Upper lobe of right lung (tissue), 1 donor: ENCODE results near the gene KCTD21. TPM values are rescaled to one million over a fixed set of nuclear protein-coding genes. Genes with fewer than 3 reads are reported as not detected.
A peak's percentile ranks its signal among the peaks of the same experiment; 100 is the strongest.

Experiments used
- ATAC-seq: fragments of 200-7000 bp; cut with Tn5 transposase; one replicate; pipeline ENCODE4 v1.9.1; 2020; ENCODE audit warnings: mild to moderate bottlenecking, moderate library complexity
- DNase-seq: peaks from one replicate; pipeline ENCODE4 v3.0.0-alpha.2; 2020
- H3K27ac ChIP-seq: fragments of 200-600 bp; one replicate; pipeline ENCODE4 v1.8.0; 2022
- H3K27me3 ChIP-seq: fragments of 200-600 bp; one replicate; pipeline ENCODE4 v1.8.0; 2022; ENCODE audit warnings: mild to moderate bottlenecking
- H3K36me3 ChIP-seq: fragments of 200-600 bp; one replicate; pipeline ENCODE4 v1.8.0; 2022
- H3K4me1 ChIP-seq: fragments of 200-600 bp; one replicate; pipeline ENCODE4 v1.8.0; 2022
- H3K4me3 ChIP-seq: fragments of 200-600 bp; one replicate; pipeline ENCODE4 v1.8.0; 2022; ENCODE audit warnings: mild to moderate bottlenecking
- H3K9me3 ChIP-seq: fragments of 200-600 bp; one replicate; pipeline ENCODE4 v1.8.0; 2022
- intact Hi-C: fragments of 100-400 bp; cut with DNase I; formaldehyde crosslinking; loops from one replicate; pipeline ENCODE4 v1.11.0; 2022
- total RNA-seq: library from RNA; stranded (reverse); fragmentation: NEBNext Ultra II Directional; extraction: Animal tissue kit (Norgen Biotek cat#: 25700); gene quantifications from one replicate; pipeline ENCODE4 v1.2.1, GENCODE V29; 2021
- TF ChIP-seq, protein P1 (sequence below): fragments of 200-600 bp; IDR thresholded peaks from one replicate; pipeline ENCODE4 v1.8.0; 2022; ENCODE audit warnings: antibody characterized with exemption
- donor health status: DM: no; HTN: yes; CAD: no; lungs with severe emphysema.

Gene KCTD21
- total RNA-seq, 1 donor from 2014 or later = 10.9 TPM

- H3K4me1 ChIP-seq = peaks cover 22% of the 10 kb centered on the region
- ATAC-seq (no peak), DNase-seq (no peak)
- no peaks in the 10 kb centered on the region for H3K9me3 ChIP-seq
- H3K36me3 ChIP-seq = no peaks in the 10 kb centered on the region
- no peak overlapping the region for H3K27ac ChIP-seq
- intact Hi-C loops = no loop called here
- no peak overlapping the region for H3K4me3 ChIP-seq
- no peaks in the 10 kb centered on the region for H3K27me3 ChIP-seq
- TF ChIP-seq, protein P1, sequence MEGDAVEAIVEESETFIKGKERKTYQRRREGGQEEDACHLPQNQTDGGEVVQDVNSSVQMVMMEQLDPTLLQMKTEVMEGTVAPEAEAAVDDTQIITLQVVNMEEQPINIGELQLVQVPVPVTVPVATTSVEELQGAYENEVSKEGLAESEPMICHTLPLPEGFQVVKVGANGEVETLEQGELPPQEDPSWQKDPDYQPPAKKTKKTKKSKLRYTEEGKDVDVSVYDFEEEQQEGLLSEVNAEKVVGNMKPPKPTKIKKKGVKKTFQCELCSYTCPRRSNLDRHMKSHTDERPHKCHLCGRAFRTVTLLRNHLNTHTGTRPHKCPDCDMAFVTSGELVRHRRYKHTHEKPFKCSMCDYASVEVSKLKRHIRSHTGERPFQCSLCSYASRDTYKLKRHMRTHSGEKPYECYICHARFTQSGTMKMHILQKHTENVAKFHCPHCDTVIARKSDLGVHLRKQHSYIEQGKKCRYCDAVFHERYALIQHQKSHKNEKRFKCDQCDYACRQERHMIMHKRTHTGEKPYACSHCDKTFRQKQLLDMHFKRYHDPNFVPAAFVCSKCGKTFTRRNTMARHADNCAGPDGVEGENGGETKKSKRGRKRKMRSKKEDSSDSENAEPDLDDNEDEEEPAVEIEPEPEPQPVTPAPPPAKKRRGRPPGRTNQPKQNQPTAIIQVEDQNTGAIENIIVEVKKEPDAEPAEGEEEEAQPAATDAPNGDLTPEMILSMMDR = no peak
Measured at GRCh38 chr11:78192223-78192719, 3.8 kb upstream of the KCTD21 start.

- H3K4me3 ChIP-seq = no peak overlapping the region
- H3K4me1 ChIP-seq = peaks cover 32% of the 10 kb centered on the region
- no peak for DNase-seq
- TF ChIP-seq, protein P1 = no peak
- ATAC-seq = no peak
- no peak overlapping the region for H3K27ac ChIP-seq
- H3K9me3 ChIP-seq = no peaks in the 10 kb centered on the region
- intact Hi-C loops = no loop called here
- H3K27me3 ChIP-seq = no peaks in the 10 kb centered on the region
- no peaks in the 10 kb centered on the region for H3K36me3 ChIP-seq
Measured at GRCh38 chr11:78190871-78191538, 2.6 kb upstream of the KCTD21 start.

DNA sequence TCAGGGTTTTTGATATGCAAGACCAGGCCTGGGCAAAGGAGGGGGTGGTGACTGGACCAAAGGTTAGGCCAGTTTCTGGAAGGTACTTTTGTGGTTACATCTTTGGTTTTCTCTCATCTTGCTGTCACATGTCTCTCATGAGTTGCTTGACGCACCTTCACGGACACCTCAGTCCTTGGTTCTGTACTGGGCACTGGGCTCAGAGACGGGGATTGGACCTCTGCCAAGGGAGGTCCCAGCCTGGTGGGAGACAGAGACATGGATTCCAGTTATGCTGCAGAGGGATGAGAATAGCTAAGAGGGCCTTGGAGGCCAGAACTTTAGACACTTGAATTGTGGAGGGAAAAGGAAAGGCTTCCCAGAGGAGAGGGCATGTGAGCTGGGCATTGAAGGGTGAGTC, 1.9 kb upstream of the KCTD21 start:
- no peak for DNase-seq
- H3K9me3 ChIP-seq = no peaks in the 10 kb centered on the region
- ATAC-seq = no peak
- no peak overlapping the region for H3K4me3 ChIP-seq
- H3K27me3 ChIP-seq = no peaks in the 10 kb centered on the region
- no peaks in the 10 kb centered on the region for H3K36me3 ChIP-seq
- peaks cover 38% of the 10 kb centered on the region for H3K4me1 ChIP-seq
- no peak overlapping the region for H3K27ac ChIP-seq
- intact Hi-C loops = no loop called here
- TF ChIP-seq, protein P1 = no peak

DNA sequence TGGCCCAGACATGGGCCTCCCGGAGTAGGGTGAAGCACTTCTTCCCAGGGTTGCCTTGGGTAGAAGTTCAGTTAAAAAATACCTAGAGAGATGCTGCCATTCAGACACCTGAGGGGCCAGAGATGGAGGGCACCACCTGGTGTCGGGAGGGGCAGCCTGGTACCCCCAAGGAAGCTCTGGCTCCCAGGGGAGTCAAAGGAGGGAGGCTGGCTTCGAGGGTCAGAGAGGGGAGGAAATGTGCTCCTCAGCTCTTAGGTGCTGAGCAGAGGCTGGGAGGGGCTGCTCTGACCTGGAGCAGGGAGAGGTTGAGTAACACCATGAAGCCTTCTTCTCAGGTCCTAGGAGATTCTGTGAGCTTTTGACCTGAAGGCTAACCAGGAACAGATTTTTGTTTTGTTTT, 1.4 kb upstream of the KCTD21 start:
- TF ChIP-seq, protein P1 = no peak
- intact Hi-C loops = no loop called here
- Histone ChIP-seq H3K36me3 (no peaks in the 10 kb centered on the region), H3K9me3 (no peaks in the 10 kb centered on the region), H3K27me3 (no peaks in the 10 kb centered on the region), H3K4me1 (peaks cover 39% of the 10 kb centered on the region), H3K4me3 (peak overlapping the region; percentile 95), H3K27ac (peak overlapping the region; percentile 81)
- no peak for DNase-seq
- no peak for ATAC-seq

GRCh38 chr11:78189174-78189724, 823 bp upstream of the KCTD21 start:
- peak overlapping the region; percentile 95 for H3K4me3 ChIP-seq
- H3K9me3 ChIP-seq = no peaks in the 10 kb centered on the region
- ATAC-seq (no peak), DNase-seq (no peak)
- no peaks in the 10 kb centered on the region for H3K36me3 ChIP-seq
- TF ChIP-seq, protein P1 = no peak
- no peaks in the 10 kb centered on the region for H3K27me3 ChIP-seq
- peaks cover 39% of the 10 kb centered on the region for H3K4me1 ChIP-seq
- peak overlapping the region; percentile 81 for H3K27ac ChIP-seq
- intact Hi-C loops = no loop called here
